SJCRH30 (cell line): ENCODE measurements around the gene PRSS8. TPM values are rescaled to one million over a fixed set of nuclear protein-coding genes. Genes with fewer than 3 reads are reported as not detected.
"Not testable (repeated sequence)": the region's sequence is repeated elsewhere in the genome, so short reads cannot be mapped to it uniquely, and the experiment has no call there.

ENCODE experiments used
- DNase-seq, 2 experiments: peaks; one replicate each; pipeline ENCODE4 v3.0.0-alpha.2; 2015 to 2020
- H3K27ac ChIP-seq: fragments of 250-450 bp; sonication (Bioruptor Pico); 2 replicates; pipeline ENCODE4 v1.5.1; 2020; ENCODE audit warnings: mild to moderate bottlenecking, moderate library complexity
- H3K27me3 ChIP-seq: fragments of 250-450 bp; sonication (Bioruptor Pico); 2 replicates; pipeline ENCODE4 v1.5.1; 2020; ENCODE audit warnings: mild to moderate bottlenecking, moderate library complexity
- H3K36me3 ChIP-seq: fragments of 250-450 bp; sonication (Bioruptor Pico); 2 replicates; pipeline ENCODE4 v1.5.1; 2020; ENCODE audit warnings: mild to moderate bottlenecking, moderate library complexity
- H3K4me1 ChIP-seq: fragments of 250-450 bp; sonication (Bioruptor Pico); 2 replicates; pipeline ENCODE4 v1.5.1; 2020; ENCODE audit warnings: mild to moderate bottlenecking, moderate library complexity
- H3K4me3 ChIP-seq: fragments of 250-450 bp; sonication (Bioruptor Pico); 2 replicates; pipeline ENCODE4 v1.5.1; 2020; ENCODE audit warnings: mild to moderate bottlenecking, moderate library complexity
- H3K9me3 ChIP-seq: fragments of 250-450 bp; sonication (Bioruptor Pico); replicated peaks from 2 replicates; pipeline ENCODE4 v1.5.1; 2020; ENCODE audit warnings: mild to moderate bottlenecking, moderate library complexity
- total RNA-seq: library from RNA; depleted of rRNA; stranded (reverse); fragments of >200 nt; shearing (Covaris generic); gene quantifications from 2 replicates; pipeline ENCODE4 v1.2.3, GENCODE V29; 2014

Gene PRSS8
- total RNA-seq, 1 experiment from 2014 or later: not detected

GRCh38 chr16:31136822-31137499, 1.4 kb upstream of the PRSS8 start:
- not testable (repeated sequence) for H3K4me1 ChIP-seq, DNase-seq, H3K9me3 ChIP-seq, H3K4me3 ChIP-seq, H3K27ac ChIP-seq, H3K36me3 ChIP-seq, H3K27me3 ChIP-seq

- Histone ChIP-seq H3K36me3 (no peaks in the 10 kb centered on the region), H3K27ac (no peak overlapping the region), H3K4me1 (no peaks in the 10 kb centered on the region; the same call in 1 of the 2 replicates), H3K9me3 (no peaks in the 10 kb centered on the region), H3K4me3 (no peak overlapping the region), H3K27me3 (no peaks in the 10 kb centered on the region)
- DNase-seq: no peak
Observed at GRCh38 chr16:31136287-31136662, 748 bp upstream of the PRSS8 start.

GRCh38 chr16:31134625-31135534, 647 bp downstream of the PRSS8 start:
- H3K27ac ChIP-seq: no peak overlapping the region
- no peaks in the 10 kb centered on the region for H3K9me3 ChIP-seq
- no peak overlapping the region for H3K4me3 ChIP-seq
- DNase-seq: peak in 1 of 2 experiments; percentile 25
- no peaks in the 10 kb centered on the region for H3K27me3 ChIP-seq
- no peaks in the 10 kb centered on the region; the same call in 1 of the 2 replicates for H3K4me1 ChIP-seq
- H3K36me3 ChIP-seq: no peaks in the 10 kb centered on the region

- no peak overlapping the region for H3K27ac ChIP-seq
- H3K27me3 ChIP-seq: no peaks in the 10 kb centered on the region
- no peaks in the 10 kb centered on the region for H3K9me3 ChIP-seq
- H3K4me3 ChIP-seq: no peak overlapping the region
- no peak for DNase-seq
- no peaks in the 10 kb centered on the region; the same call in 1 of the 2 replicates for H3K4me1 ChIP-seq
- no peaks in the 10 kb centered on the region for H3K36me3 ChIP-seq
Observed at GRCh38 chr16:31134091-31134571, 1.4 kb downstream of the PRSS8 start.

- no peak for DNase-seq
- Histone ChIP-seq H3K27ac (no peak overlapping the region), H3K27me3 (no peaks in the 10 kb centered on the region), H3K4me1 (no peaks in the 10 kb centered on the region), H3K9me3 (no peaks in the 10 kb centered on the region), H3K4me3 (no peak overlapping the region), H3K36me3 (no peaks in the 10 kb centered on the region)
Observed at GRCh38 chr16:31133046-31133501, 2.5 kb downstream of the PRSS8 start.

- H3K36me3 ChIP-seq: no peaks in the 10 kb centered on the region
- no peak overlapping the region for H3K27ac ChIP-seq
- H3K4me1 ChIP-seq: no peaks in the 10 kb centered on the region
- H3K9me3 ChIP-seq: no peaks in the 10 kb centered on the region
- DNase-seq: no peak
- H3K27me3 ChIP-seq: no peaks in the 10 kb centered on the region
- no peak overlapping the region for H3K4me3 ChIP-seq
Observed at GRCh38 chr16:31132303-31132979, 3.1 kb downstream of the PRSS8 start.

GRCh38 chr16:31131841-31132271, 3.7 kb downstream of the PRSS8 start:
- Histone ChIP-seq H3K36me3 (no peaks in the 10 kb centered on the region), H3K27me3 (no peaks in the 10 kb centered on the region), H3K27ac (no peak overlapping the region), H3K9me3 (no peaks in the 10 kb centered on the region), H3K4me3 (no peak overlapping the region), H3K4me1 (no peaks in the 10 kb centered on the region)
- no peak for DNase-seq

GRCh38 chr16:31131416-31131815, 4.1 kb downstream of the PRSS8 start:
- no peak overlapping the region for H3K4me3 ChIP-seq
- no peaks in the 10 kb centered on the region for H3K36me3 ChIP-seq
- no peak for DNase-seq
- no peaks in the 10 kb centered on the region for H3K27me3 ChIP-seq
- H3K9me3 ChIP-seq: no peaks in the 10 kb centered on the region
- H3K27ac ChIP-seq: no peak overlapping the region
- no peaks in the 10 kb centered on the region for H3K4me1 ChIP-seq

GRCh38 chr16:31130899-31131298, 4.6 kb downstream of the PRSS8 start:
- H3K9me3 ChIP-seq: no peaks in the 10 kb centered on the region
- H3K4me3 ChIP-seq: no peak overlapping the region
- H3K27ac ChIP-seq: no peak overlapping the region
- no peaks in the 10 kb centered on the region for H3K36me3 ChIP-seq
- H3K4me1 ChIP-seq: no peaks in the 10 kb centered on the region
- no peak for DNase-seq
- no peaks in the 10 kb centered on the region for H3K27me3 ChIP-seq

GRCh38 chr16:31130336-31130891, 5.1 kb downstream of the PRSS8 start:
- Histone ChIP-seq H3K4me1 (no peaks in the 10 kb centered on the region), H3K9me3 (no peaks in the 10 kb centered on the region), H3K27me3 (no peaks in the 10 kb centered on the region), H3K27ac (no peak overlapping the region), H3K36me3 (no peaks in the 10 kb centered on the region), H3K4me3 (no peak overlapping the region)
- no peak for DNase-seq

- no peak for DNase-seq
- no peak overlapping the region for H3K27ac ChIP-seq
Observed at GRCh38 chr16:31129568-31130335, 5.8 kb downstream of the PRSS8 start.

GRCh38 chr16:31128711-31129567, 6.6 kb downstream of the PRSS8 start:
- no peak overlapping the region for H3K27ac ChIP-seq
- DNase-seq: no peak
- H3K9me3 ChIP-seq: no peaks in the 10 kb centered on the region
- no peaks in the 10 kb centered on the region for H3K36me3 ChIP-seq
- no peaks in the 10 kb centered on the region for H3K27me3 ChIP-seq
- no peak overlapping the region for H3K4me3 ChIP-seq
- no peaks in the 10 kb centered on the region for H3K4me1 ChIP-seq

More at GRCh38 chr16:31129568-31130335, 5.8 kb downstream of the PRSS8 start:
- Histone ChIP-seq H3K4me1 (no peaks in the 10 kb centered on the region), H3K36me3 (no peaks in the 10 kb centered on the region), H3K27me3 (no peaks in the 10 kb centered on the region), H3K9me3 (no peaks in the 10 kb centered on the region), H3K4me3 (no peak overlapping the region)

- Histone ChIP-seq H3K27me3 (no peaks in the 10 kb centered on the region), H3K27ac (no peak overlapping the region), H3K9me3 (no peaks in the 10 kb centered on the region), H3K36me3 (peaks cover 13% of the 10 kb centered on the region), H3K4me1 (no peaks in the 10 kb centered on the region), H3K4me3 (no peak overlapping the region)
- no peak for DNase-seq
Observed at GRCh38 chr16:31127182-31127581, 8.3 kb downstream of the PRSS8 start.
